HEK293 (cell line): ENCODE measurements around the gene PHLDA1.

ENCODE experiments used
- CTCF ChIP-seq: fragments of 450-650 bp; formaldehyde crosslinking; IDR thresholded peaks from 2 replicates; pipeline ENCODE4 v1.5.1; 2016; ENCODE audit warnings: missing biosample characterization, missing genetic modification characterization
- KLF10 ChIP-seq: fragments of 450-650 bp; IDR thresholded peaks from 2 replicates; pipeline ENCODE4 v1.5.1; 2018; ENCODE audit warnings: missing biosample characterization, mild to moderate bottlenecking, missing genetic modification characterization
- SCRT2 ChIP-seq: fragments of 450-650 bp; formaldehyde crosslinking; IDR thresholded peaks from 2 replicates; pipeline ENCODE4 v1.5.1; 2016; ENCODE audit warnings: missing biosample characterization, missing genetic modification characterization
- ZFP69B ChIP-seq: fragments of 450-650 bp; formaldehyde crosslinking; IDR thresholded peaks from 2 replicates; pipeline ENCODE4 v1.5.1; 2016; ENCODE audit warnings: missing biosample characterization, missing genetic modification characterization
- ZNF24 ChIP-seq: fragments of 450-650 bp; formaldehyde crosslinking; IDR thresholded peaks from 2 replicates; pipeline ENCODE4 v1.5.1; 2016; ENCODE audit warnings: missing biosample characterization, missing genetic modification characterization
- ZNF514 ChIP-seq: fragments of 450-650 bp; formaldehyde crosslinking; IDR thresholded peaks from 2 replicates; pipeline ENCODE4 v1.5.1; 2016; ENCODE audit warnings: missing biosample characterization, missing genetic modification characterization
- ZNF654 ChIP-seq: fragments of 450-650 bp; formaldehyde crosslinking; IDR thresholded peaks from 2 replicates; pipeline ENCODE4 v1.5.1; 2016; ENCODE audit warnings: low read depth, missing biosample characterization, missing genetic modification characterization
- ZNF785 ChIP-seq: fragments of 450-650 bp; formaldehyde crosslinking; IDR thresholded peaks from 2 replicates; pipeline ENCODE4 v1.5.1; 2016; ENCODE audit warnings: missing biosample characterization, missing genetic modification characterization
- ZNF792 ChIP-seq: fragments of 450-650 bp; formaldehyde crosslinking; IDR thresholded peaks from 2 replicates; pipeline ENCODE4 v1.5.1; 2016; ENCODE audit warnings: missing biosample characterization, missing genetic modification characterization
- ZNF830 ChIP-seq: fragments of 450-650 bp; IDR thresholded peaks from 2 replicates; pipeline ENCODE4 v1.5.0; 2018; ENCODE audit warnings: missing biosample characterization, missing genetic modification characterization, low read depth, mild to moderate bottlenecking, moderate library complexity
- TF ChIP-seq, protein P1 (sequence below): fragments of 450-650 bp; formaldehyde crosslinking; IDR thresholded peaks from 2 replicates; pipeline ENCODE4 v1.5.1; 2016; ENCODE audit warnings: missing biosample characterization, missing genetic modification characterization
- TF ChIP-seq, protein P2 (sequence below): fragments of 450-650 bp; formaldehyde crosslinking; IDR thresholded peaks from 2 replicates; pipeline ENCODE4 v1.5.1; 2016; ENCODE audit warnings: missing biosample characterization, missing genetic modification characterization

DNA sequence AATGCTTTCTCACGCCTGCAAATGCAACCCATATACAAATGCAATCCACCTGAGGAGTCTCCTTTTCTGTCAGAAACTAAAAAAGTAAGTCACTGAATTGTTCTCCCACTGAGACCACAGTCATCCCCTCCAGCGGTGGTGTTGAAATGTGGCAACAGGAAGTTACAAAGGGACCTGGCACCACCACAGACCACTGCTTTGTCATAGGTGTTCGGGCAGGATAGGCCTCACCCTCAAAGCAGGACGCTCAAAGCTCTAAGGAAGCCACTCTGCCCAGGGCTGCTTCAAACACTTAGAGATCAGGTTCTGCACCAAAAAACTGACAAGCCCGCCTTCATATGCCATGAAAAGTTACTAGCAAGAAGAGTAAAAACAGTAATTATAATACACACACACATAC, 11.3 kb downstream of the PHLDA1 start:
- TF ChIP-seq ZNF830 (tag by site-specific recombination) (no peak), ZNF785 (tag by site-specific recombination) (no peak), ZNF24 (no peak), KLF10 (tag by site-specific recombination) (no peak), SCRT2 (tag by site-specific recombination) (no peak), ZNF792 (no peak), ZFP69B (tag by site-specific recombination) (no peak), CTCF (tag by site-specific recombination) (no peak), ZNF514 (tag by site-specific recombination) (no peak), ZNF654 (no peak)
- TF ChIP-seq, protein P1, sequence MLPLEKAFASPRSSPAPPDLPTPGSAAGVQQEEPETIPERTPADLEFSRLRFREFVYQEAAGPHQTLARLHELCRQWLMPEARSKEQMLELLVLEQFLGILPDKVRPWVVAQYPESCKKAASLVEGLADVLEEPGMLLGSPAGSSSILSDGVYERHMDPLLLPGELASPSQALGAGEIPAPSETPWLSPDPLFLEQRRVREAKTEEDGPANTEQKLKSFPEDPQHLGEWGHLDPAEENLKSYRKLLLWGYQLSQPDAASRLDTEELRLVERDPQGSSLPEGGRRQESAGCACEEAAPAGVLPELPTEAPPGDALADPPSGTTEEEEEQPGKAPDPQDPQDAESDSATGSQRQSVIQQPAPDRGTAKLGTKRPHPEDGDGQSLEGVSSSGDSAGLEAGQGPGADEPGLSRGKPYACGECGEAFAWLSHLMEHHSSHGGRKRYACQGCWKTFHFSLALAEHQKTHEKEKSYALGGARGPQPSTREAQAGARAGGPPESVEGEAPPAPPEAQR (tag by site-specific recombination) = no peak
- TF ChIP-seq, protein P2, sequence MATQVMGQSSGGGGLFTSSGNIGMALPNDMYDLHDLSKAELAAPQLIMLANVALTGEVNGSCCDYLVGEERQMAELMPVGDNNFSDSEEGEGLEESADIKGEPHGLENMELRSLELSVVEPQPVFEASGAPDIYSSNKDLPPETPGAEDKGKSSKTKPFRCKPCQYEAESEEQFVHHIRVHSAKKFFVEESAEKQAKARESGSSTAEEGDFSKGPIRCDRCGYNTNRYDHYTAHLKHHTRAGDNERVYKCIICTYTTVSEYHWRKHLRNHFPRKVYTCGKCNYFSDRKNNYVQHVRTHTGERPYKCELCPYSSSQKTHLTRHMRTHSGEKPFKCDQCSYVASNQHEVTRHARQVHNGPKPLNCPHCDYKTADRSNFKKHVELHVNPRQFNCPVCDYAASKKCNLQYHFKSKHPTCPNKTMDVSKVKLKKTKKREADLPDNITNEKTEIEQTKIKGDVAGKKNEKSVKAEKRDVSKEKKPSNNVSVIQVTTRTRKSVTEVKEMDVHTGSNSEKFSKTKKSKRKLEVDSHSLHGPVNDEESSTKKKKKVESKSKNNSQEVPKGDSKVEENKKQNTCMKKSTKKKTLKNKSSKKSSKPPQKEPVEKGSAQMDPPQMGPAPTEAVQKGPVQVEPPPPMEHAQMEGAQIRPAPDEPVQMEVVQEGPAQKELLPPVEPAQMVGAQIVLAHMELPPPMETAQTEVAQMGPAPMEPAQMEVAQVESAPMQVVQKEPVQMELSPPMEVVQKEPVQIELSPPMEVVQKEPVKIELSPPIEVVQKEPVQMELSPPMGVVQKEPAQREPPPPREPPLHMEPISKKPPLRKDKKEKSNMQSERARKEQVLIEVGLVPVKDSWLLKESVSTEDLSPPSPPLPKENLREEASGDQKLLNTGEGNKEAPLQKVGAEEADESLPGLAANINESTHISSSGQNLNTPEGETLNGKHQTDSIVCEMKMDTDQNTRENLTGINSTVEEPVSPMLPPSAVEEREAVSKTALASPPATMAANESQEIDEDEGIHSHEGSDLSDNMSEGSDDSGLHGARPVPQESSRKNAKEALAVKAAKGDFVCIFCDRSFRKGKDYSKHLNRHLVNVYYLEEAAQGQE (tag by site-specific recombination) = no peak
